Activated naive CD8-positive, alpha-beta T cell treated with anti-CD3 and anti-CD28 coated beads, Interleukin-2, amount 10 ng/mL, durations not matched to agents 7 days and 5 days (primary cell): ENCODE data around the gene SHANK3. TPM values are rescaled to one million over a fixed set of nuclear protein-coding genes. Genes with fewer than 3 reads are reported as not detected.

ENCODE experiments used
- ATAC-seq: fragments of 150-1000 bp; cut with Tn5 transposase; one replicate; pipeline ENCODE4 v1.10.0; 2021; ENCODE audit warnings: low read depth, moderate library complexity
- POLR2A ChIA-PET: fragments of 350-600 bp; sonication (Branson Sonifier 250); formaldehyde crosslinking; loops from one replicate; lab custom pipeline; 2021; ENCODE audit warnings: antibody characterized with exemption; lab: Charles Lee
- DNase-seq: peaks from one replicate; pipeline ENCODE4 v3.0.0; 2021
- H3K27ac Mint-ChIP-seq: one replicate; pipeline ENCODE4 v1.8.0; 2022; ENCODE audit warnings: mild to moderate bottlenecking, mixed read lengths
- H3K27me3 Mint-ChIP-seq: one replicate; pipeline ENCODE4 v1.8.0; 2022; ENCODE audit warnings: mild to moderate bottlenecking, moderate library complexity, mixed read lengths
- H3K36me3 Mint-ChIP-seq: one replicate; pipeline ENCODE4 v1.8.0; 2021; ENCODE audit warnings: mild to moderate bottlenecking, mixed read lengths
- H3K4me1 Mint-ChIP-seq: one replicate; pipeline ENCODE4 v1.8.0; 2021; ENCODE audit warnings: mixed read lengths
- H3K4me3 Mint-ChIP-seq: one replicate; pipeline ENCODE4 v1.8.0; 2022; ENCODE audit warnings: mild to moderate bottlenecking, moderate library complexity, mixed read lengths
- H3K9me3 Mint-ChIP-seq: one replicate; pipeline ENCODE4 v1.8.0; 2021; ENCODE audit warnings: mixed read lengths
- total RNA-seq, 2 experiments: library from RNA; stranded (reverse); gene quantifications; one replicate each; pipeline ENCODE4 v1.2.3, GENCODE V29; 2021

SHANK3 gene
- total RNA-seq, 2 experiments from 2014 or later, result 0.06 TPM; not detected in 1

DNA sequence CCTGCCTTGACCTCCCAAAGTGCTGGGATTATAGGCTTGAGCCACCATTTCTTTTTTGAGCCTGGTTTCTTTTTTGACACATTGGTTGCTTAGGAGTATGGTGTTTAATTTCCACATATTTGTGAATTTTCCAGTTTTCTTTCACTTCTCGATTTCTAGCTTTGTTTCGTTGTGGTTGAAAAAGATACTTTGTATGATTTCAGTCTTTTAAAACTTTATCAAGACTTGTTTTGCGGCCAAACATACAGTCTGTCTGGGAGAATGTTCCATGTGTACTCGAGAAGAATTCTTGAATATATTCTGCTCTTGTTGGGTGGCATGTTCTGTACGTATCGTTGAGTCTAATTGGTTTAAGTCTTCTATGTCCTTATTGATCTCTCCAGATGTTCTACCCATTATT, 20.8 kb downstream of the SHANK3 start:
- H3K27me3 Mint-ChIP-seq, result peaks cover 13% of the 10 kb centered on the region
- no peak overlapping the region for H3K4me3 Mint-ChIP-seq
- no peak overlapping the region for H3K27ac Mint-ChIP-seq
- peaks cover 3% of the 10 kb centered on the region for H3K4me1 Mint-ChIP-seq
- no peak for ATAC-seq
- no peaks in the 10 kb centered on the region for H3K9me3 Mint-ChIP-seq
- no peaks in the 10 kb centered on the region for H3K36me3 Mint-ChIP-seq
- POLR2A ChIA-PET, result no interaction called here
- DNase-seq, result no peak

DNA sequence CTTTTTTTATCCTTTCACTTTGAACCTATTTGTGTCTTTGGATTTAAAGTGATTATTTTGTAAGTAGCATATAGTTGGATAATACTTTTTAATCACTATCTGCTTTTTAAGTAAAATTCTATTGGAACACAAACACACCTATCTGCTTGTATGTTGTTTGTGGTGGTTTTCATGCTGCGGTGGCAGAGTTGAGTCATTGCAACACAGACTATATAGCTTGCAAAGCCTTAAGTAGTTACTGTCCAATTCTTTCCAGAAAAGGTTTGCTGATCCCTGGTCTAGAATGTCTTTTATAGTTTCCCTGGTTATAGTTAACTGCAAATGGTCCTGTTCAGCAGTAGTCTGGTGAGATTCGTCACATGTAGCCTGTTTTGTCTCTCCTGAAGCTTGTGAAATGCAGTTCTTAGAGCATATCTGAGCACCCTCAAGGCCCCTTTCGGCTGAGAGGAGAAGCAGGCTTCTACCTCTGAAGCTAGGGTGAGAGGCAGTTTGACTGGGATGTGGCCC, 21.5 kb downstream of the SHANK3 start:
- no peaks in the 10 kb centered on the region for H3K36me3 Mint-ChIP-seq
- no peaks in the 10 kb centered on the region for H3K9me3 Mint-ChIP-seq
- no peak overlapping the region for H3K4me3 Mint-ChIP-seq
- no peak overlapping the region for H3K27ac Mint-ChIP-seq
- peaks cover 3% of the 10 kb centered on the region for H3K4me1 Mint-ChIP-seq
- POLR2A ChIA-PET, result no interaction called here
- ATAC-seq, result no peak
- peaks cover 13% of the 10 kb centered on the region for H3K27me3 Mint-ChIP-seq
- DNase-seq, result no peak

DNA sequence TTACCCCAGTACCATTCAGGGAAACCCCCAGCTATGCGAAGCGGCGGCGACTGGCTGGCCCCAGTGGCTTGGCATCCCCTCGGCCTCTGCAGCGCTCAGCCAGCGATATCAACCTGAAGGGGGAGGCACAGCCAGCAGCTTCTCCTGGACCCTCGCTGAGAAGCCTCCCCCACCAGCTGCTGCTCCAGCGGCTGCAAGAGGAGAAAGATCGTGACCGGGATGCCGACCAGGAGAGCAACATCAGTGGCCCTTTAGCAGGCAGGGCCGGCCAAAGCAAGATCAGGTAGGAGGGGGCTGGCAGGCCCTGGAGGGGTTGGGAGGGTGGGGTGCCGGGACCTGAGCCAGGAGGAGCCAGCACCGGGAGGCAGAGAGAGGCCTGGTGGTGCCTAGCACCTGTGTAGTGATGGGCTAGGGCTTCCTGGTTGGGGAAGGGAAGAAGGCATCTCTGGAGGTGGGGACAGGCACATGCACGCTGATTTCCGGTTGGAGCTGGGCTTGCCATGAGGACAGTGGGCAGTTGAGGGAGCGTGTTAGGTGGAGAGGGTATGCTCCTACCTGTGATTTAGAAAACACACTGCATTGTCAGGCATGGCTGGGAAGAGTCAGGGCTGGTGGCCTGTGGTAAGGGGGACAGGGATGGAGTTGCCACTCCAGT, 22.3 kb downstream of the SHANK3 start:
- POLR2A ChIA-PET, result no interaction called here
- Mint-ChIP-seq H3K27me3 (peaks cover 8% of the 10 kb centered on the region), H3K4me1 (peaks cover 3% of the 10 kb centered on the region), H3K36me3 (no peaks in the 10 kb centered on the region), H3K4me3 (no peak overlapping the region), H3K27ac (no peak overlapping the region), H3K9me3 (no peaks in the 10 kb centered on the region)
- ATAC-seq (no peak), DNase-seq (no peak)

DNA sequence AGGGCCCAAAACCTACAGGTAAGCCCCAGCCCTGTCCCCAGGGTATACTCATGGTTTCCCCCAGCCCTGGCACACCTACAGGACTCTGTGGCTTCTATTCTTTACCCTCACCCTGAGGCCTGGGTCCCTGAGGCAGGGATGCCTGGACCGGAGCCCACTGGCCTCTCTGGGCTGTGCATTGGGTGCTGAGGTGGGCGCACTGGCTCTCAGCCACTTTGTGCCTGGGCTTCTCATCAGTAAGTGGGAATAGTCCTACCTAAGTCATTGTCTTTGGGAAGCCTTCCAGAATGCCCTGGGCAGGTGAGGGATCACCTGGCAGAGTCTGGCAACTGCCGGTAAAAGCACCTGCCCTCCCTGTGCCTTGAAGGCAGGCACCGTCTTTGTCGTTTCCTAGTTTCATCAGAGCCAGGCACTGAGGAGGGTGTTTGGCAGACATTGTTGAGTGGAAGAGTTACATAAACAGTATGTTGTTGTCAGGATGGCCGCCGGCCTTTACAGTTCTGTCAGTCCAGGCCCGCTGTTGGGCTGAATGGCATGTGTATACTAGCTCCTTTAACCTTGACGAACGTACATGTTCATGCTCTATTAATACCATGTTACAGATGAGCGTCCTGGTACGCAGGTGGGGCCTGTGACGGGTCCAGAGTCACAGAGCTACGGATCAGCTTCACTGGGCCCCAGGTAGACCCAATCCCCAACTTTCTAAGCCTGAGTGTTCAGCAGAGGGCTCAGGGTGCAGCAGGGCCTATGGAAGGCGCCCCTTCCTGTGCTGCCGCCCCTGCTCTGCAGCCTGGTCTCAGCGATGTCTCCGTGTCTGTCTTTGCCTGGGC, 23.0 kb downstream of the SHANK3 start:
- no peaks in the 10 kb centered on the region for H3K9me3 Mint-ChIP-seq
- no peaks in the 10 kb centered on the region for H3K36me3 Mint-ChIP-seq
- peaks cover 3% of the 10 kb centered on the region for H3K4me1 Mint-ChIP-seq
- DNase-seq (no peak), ATAC-seq (no peak)
- no peak overlapping the region for H3K27ac Mint-ChIP-seq
- H3K4me3 Mint-ChIP-seq, result no peak overlapping the region
- H3K27me3 Mint-ChIP-seq, result peaks cover 8% of the 10 kb centered on the region
- POLR2A ChIA-PET, result no interaction called here

DNA sequence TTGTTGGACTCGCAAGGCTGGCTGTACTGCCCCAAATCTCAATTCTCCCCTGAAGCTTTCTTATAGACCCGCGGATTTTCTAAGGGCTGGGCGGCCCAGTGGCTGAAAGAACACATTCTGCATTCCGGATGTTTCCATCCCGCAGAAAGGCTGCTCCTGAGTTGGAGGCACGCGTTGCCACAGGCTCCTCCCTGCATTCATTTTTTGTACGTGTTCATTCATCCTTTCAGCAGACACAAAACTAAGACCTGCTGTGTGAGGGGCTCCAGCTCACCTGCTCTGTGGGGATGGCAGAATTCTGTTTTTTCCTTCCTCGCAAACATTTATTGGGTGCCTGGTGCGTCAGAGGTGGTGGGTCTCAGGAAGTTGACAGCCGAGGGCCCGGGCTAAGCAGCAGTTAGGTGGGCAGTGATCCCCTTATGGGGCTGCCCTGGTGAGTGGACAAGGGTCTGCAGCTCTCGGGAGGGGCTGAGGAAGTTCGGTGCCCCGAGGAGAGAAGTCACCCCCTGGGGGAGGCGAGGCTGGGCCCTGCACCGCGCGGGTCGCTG, 23.7 kb downstream of the SHANK3 start:
- Mint-ChIP-seq H3K27me3 (peaks cover 3% of the 10 kb centered on the region), H3K36me3 (no peaks in the 10 kb centered on the region)
- DNase-seq, result no peak

DNA sequence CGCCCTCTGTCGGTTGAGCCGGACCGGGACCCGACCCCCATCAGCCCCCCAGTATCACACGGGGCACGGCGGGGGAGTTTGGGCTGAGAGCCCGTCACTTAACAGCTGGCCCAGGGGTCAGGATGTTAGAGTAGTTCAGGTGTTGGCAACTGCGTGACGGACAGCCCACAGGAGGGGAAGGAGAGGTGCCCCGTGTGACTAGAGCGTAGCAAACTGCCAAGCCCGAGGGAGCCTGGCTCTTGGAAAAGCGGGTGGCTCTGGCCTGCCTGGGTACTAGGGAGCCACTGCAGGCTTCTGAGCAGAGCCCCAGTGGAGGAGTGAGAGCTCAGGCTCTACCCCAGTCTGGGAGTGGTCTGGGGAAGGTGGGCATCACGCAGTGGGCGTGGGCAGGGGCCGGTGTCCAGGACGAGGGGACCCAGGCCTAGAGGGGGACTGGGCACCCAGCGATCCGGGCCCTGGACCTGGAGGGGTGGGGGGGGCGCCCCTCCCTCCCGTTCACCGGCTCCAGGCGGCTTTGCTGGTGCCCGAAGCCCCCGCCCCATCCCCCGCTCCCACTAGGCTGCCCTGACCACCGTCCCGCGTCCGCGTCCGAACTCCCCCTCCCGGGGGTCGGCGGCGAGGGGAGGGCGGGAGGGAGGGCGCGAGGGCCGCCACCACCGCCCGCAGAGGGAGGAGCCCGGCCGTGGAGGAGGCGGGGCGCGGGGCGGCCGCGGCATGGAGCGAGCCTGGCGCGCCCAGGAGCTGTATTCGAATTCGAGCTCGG, 24.4 kb downstream of the SHANK3 start:
- ATAC-seq (no peak), DNase-seq (no peak)
- no peaks in the 10 kb centered on the region for H3K36me3 Mint-ChIP-seq
- no peak overlapping the region for H3K4me3 Mint-ChIP-seq
- POLR2A ChIA-PET, result no interaction called here
- no peaks in the 10 kb centered on the region for H3K9me3 Mint-ChIP-seq
- peaks cover 2% of the 10 kb centered on the region for H3K27me3 Mint-ChIP-seq
- no peak overlapping the region for H3K27ac Mint-ChIP-seq
- peaks cover 6% of the 10 kb centered on the region for H3K4me1 Mint-ChIP-seq

More for the DNA sequence above, 23.7 kb downstream of the SHANK3 start:
- peaks cover 3% of the 10 kb centered on the region for H3K4me1 Mint-ChIP-seq
- H3K4me3 Mint-ChIP-seq, result no peak overlapping the region
- POLR2A ChIA-PET, result no interaction called here
- H3K27ac Mint-ChIP-seq, result no peak overlapping the region
- no peak for ATAC-seq
- H3K9me3 Mint-ChIP-seq, result no peaks in the 10 kb centered on the region

DNA sequence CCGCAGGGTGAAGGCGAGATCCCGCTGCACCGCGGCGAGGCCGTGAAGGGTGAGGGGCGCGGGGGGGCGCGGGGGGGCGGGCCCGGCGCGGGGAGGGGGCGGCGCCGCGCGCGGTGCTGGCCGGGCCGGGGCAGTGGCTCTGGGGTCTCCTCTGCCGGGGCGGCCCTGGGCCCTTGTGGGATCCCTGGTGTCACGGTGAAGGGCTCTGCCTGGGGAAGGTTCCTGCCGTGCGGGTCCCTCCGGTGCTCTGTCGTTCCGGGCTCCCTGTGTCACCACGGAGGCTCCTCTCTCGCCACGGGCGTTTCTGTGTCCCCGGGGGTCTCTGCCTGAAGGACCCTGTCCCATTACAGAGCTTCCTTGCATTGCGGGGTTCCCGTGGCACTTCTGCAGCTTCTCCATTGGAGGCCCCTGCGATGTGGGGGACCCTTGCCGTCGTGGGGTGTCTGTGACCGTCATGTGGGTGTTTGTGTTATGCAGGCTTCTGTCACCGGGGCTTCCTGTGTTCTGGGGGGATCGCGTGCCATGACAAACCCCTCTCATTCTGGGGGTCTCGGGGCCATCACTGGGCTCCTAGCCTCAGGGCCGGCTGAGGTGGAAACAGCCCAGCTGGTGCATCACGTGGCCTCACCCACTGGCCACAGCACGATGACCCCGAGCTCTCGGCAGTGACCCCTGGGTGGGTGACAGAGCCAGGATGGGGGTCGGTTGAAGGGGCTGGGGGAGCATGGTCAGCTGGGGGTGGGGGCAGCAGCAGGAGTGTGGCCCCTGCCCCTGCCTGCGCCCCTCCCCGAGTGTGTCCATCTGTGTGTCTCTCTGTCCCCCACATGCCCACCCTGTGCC, 25.3 kb downstream of the SHANK3 start:
- H3K4me1 Mint-ChIP-seq, result peaks cover 15% of the 10 kb centered on the region
- no peaks in the 10 kb centered on the region for H3K9me3 Mint-ChIP-seq
- no peak for DNase-seq
- POLR2A ChIA-PET, result no interaction called here
- ATAC-seq, result no peak
- peaks cover 2% of the 10 kb centered on the region for H3K27me3 Mint-ChIP-seq
- no peak overlapping the region for H3K27ac Mint-ChIP-seq
- no peaks in the 10 kb centered on the region for H3K36me3 Mint-ChIP-seq
- H3K4me3 Mint-ChIP-seq, result no peak overlapping the region

DNA sequence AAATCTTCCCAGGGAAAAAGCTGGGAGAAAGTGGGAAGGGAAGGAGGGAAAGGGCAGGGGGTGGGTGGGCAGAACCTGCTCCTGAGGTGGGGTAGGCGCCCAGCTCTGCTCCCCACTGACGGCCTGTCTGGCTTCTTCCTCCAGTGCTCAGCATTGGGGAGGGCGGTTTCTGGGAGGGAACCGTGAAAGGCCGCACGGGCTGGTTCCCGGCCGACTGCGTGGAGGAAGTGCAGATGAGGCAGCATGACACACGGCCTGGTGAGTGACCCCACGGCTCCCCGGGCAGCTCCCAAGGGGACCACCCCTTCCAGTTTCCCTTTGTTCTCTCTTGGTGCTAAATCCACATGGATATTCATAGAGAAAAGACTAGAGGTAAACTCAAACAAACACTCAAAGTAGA, 25.9 kb downstream of the SHANK3 start:
- Mint-ChIP-seq H3K27ac (no peak overlapping the region), H3K36me3 (no peaks in the 10 kb centered on the region), H3K9me3 (no peaks in the 10 kb centered on the region), H3K4me3 (no peak overlapping the region), H3K4me1 (peaks cover 17% of the 10 kb centered on the region), H3K27me3 (no peaks in the 10 kb centered on the region)
- ATAC-seq (no peak), DNase-seq (no peak)
- POLR2A ChIA-PET, result no interaction called here

DNA sequence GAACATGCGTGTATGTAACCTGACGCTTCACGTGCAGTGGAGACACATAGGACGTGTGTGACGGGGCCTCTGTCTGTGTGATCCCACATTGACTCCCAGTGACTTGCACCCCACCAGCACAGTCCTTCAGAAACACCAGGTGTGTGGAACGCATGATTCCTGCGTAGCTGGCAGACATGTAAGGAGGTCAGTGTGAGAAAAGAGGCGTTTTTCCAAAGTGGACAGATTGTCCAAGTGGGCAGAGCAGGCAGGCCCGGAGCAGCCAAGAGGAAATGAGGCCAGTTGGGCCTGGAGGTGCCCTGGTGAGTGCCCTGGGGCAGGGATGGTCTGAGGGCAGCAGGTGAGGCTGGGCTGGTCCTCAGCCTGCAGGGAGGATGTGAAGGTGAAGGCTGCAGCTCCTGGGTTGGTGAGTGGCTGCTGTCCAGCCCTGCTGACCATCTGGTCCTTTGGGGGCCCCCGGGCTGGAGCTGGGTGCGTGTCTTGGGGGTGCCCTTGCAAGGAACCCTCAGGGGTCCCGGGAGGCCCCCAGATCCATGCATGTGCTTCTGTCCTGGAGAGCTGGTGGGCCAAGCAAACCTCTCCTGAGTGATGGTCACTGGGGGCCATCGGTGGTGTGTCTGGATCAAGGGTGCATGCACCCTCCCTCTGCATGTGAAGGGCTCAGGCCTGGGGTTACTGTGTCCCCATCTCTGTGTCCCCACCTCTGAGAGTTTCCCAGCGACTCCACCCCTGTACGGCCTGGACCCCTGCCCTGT, 26.6 kb downstream of the SHANK3 start:
- no peak overlapping the region for H3K27ac Mint-ChIP-seq
- DNase-seq, result no peak

DNA sequence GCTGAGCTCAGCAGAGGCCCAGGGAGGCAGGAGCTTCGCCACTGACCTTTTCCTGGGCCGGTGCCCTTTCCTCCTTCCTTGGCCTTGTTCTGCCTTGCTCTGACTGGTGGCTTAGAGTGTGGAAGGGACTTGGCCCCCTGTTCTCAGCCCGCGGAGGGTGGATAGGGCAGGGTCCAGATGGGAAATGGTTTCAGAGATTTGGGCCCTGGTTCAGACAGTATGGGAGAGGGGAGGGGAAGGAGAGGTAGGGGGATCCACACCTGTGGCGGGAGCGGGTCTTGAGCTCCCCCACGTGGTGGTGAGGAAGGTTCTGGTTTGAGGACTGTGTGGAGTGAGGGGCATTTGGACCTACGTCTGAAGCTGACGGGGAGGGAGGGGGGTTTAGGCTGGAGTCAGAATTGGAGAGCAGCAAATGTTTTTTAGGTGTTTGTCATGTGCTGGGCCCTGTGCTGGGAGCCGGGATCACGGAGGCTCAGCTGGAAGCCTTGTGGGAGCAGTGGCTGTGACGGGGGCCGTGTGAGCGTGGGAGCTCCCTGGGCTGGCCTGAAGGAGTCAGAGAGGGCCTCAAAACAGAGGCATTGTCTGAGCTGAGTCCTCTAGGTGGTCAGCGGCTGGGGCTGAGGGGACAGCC, 27.2 kb downstream of the SHANK3 start:
- Mint-ChIP-seq H3K27me3 (no peaks in the 10 kb centered on the region), H3K4me3 (no peak overlapping the region), H3K27ac (no peak overlapping the region), H3K9me3 (no peaks in the 10 kb centered on the region), H3K4me1 (peaks cover 17% of the 10 kb centered on the region), H3K36me3 (no peaks in the 10 kb centered on the region)
- DNase-seq (no peak), ATAC-seq (no peak)
- POLR2A ChIA-PET, result no interaction called here

More for the DNA sequence above, 26.6 kb downstream of the SHANK3 start:
- POLR2A ChIA-PET, result no interaction called here
- no peak for ATAC-seq
- H3K36me3 Mint-ChIP-seq, result no peaks in the 10 kb centered on the region
- peaks cover 17% of the 10 kb centered on the region for H3K4me1 Mint-ChIP-seq
- H3K27me3 Mint-ChIP-seq, result no peaks in the 10 kb centered on the region
- H3K4me3 Mint-ChIP-seq, result no peak overlapping the region
- no peaks in the 10 kb centered on the region for H3K9me3 Mint-ChIP-seq

DNA sequence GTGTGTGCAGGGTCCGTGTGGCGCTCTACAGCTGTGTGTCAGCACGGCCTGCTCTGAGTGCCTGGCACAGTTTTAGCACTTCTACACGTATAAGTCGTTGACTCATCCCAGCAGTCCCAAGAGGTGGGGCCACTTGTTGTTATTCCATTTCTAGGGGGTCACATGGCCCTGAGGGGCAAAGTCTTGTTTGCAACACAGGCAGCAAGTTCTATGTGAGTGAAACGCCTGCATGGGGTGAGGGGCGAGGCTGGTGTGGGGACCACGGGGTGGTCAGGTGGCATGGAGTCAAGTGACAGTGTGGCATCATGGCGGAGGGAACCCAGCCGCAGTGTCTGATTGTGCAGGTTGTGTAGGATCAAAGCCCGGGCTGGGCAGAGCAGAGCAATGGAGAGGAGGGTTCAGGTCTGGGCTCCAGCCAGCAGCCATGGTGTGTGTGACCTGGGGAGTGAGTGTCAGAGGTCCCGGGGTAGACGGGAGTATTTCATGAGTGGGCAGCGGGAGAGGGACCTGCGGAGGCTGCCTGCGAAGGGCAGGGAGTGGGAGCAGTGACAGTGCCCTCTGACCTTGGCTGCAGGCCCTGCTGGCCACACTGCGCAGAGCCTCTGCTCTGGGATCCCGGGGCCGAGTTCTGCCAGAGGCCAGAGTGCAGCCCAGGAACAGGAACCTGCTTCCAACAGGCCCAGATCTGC, 27.9 kb downstream of the SHANK3 start:
- Mint-ChIP-seq H3K4me3 (no peak overlapping the region), H3K27ac (no peak overlapping the region), H3K36me3 (no peaks in the 10 kb centered on the region), H3K4me1 (peaks cover 17% of the 10 kb centered on the region), H3K27me3 (no peaks in the 10 kb centered on the region), H3K9me3 (no peaks in the 10 kb centered on the region)
- POLR2A ChIA-PET, result no interaction called here
- DNase-seq (no peak), ATAC-seq (no peak)
